Measurements from ENCODE around the gene TMEM17. TPM values are rescaled to one million over a fixed set of nuclear protein-coding genes. Genes with fewer than 3 reads are reported as not detected.

TMEM17 gene
- total and polyA plus RNA-seq, 10 donors, result 0.22 to 2.6 (median 0.69) TPM; not detected in 1

GRCh38 chr2:62462211-62462610 is 43.8 kb downstream of the TMEM17 start:
- DNase-seq, result no peak
- no peak overlapping the region for H3K27ac ChIP-seq
- H3K4me3 ChIP-seq, result no peak overlapping the region
- no peaks in the 10 kb centered on the region for H3K36me3 ChIP-seq
- intact Hi-C loops (cut with DNase I; ENCODE audit: low total_unique reads), result no loop called here
- 72 to 93% (median 91%) methylated on average over 2 of the region's 2 CpGs for WGBS, 5 donors
- TF ChIP-seq POLR2A (IDR thresholded peaks at IDR 0.05) (no peak), CTCF (IDR thresholded peaks at IDR 0.05 in 8 of 11, conservative IDR thresholded peaks at IDR 0.05 in 3 of 11) (no peak), POLR2AphosphoS5 (IDR thresholded peaks at IDR 0.05) (no peak)
- peaks cover 0 to 6% (median 0%) of the 10 kb centered on the region in 7 donors for H3K27me3 ChIP-seq (replicated peaks in 1 of 7)
- no peaks in the 10 kb centered on the region for H3K9me3 ChIP-seq
- H3K4me1 ChIP-seq, result peaks cover 0 to 6% (median 4%) of the 10 kb centered on the region in 6 donors

GRCh38 chr2:62461707-62462106 is 44.3 kb downstream of the TMEM17 start:
- Histone ChIP-seq H3K4me1 (peaks cover 2 to 11% (median 9%) of the 10 kb centered on the region in 6 donors), H3K9me3 (no peaks in the 10 kb centered on the region), H3K4me3 (no peak overlapping the region), H3K27me3 (replicated peaks in 1 of 7) (peaks cover 0 to 12% (median 0%) of the 10 kb centered on the region in 7 donors), H3K27ac (no peak overlapping the region), H3K36me3 (no peaks in the 10 kb centered on the region)
- no peak for DNase-seq
- 86 to 100% (median 91%) methylated on average over 3 to 4 of the region's 4 CpGs for WGBS, 5 donors
- intact Hi-C loops (cut with DNase I; ENCODE audit: low total_unique reads), result no loop called here
- TF ChIP-seq CTCF (IDR thresholded peaks at IDR 0.05 in 8 of 11, conservative IDR thresholded peaks at IDR 0.05 in 3 of 11), result no peak
- TF ChIP-seq POLR2A (IDR thresholded peaks at IDR 0.05), result no peak
- TF ChIP-seq POLR2AphosphoS5 (IDR thresholded peaks at IDR 0.05), result no peak

- H3K27ac ChIP-seq, result no peak overlapping the region
- H3K27me3 ChIP-seq (replicated peaks in 1 of 7), result peaks cover 0 to 17% (median 0%) of the 10 kb centered on the region in 7 donors
- no peak overlapping the region for H3K4me3 ChIP-seq
- DNase-seq, result no peak
- intact Hi-C loops (cut with DNase I; ENCODE audit: low total_unique reads), result no loop called here
- H3K9me3 ChIP-seq, result no peaks in the 10 kb centered on the region
- peaks cover 4 to 14% (median 12%) of the 10 kb centered on the region in 6 donors for H3K4me1 ChIP-seq
- TF ChIP-seq CTCF (IDR thresholded peaks at IDR 0.05 in 8 of 11, conservative IDR thresholded peaks at IDR 0.05 in 3 of 11) (no peak), POLR2A (IDR thresholded peaks at IDR 0.05) (no peak), POLR2AphosphoS5 (IDR thresholded peaks at IDR 0.05) (no peak)
- WGBS, 5 donors, result 80 to 89% (median 86%) methylated on average over 4 of the region's 4 CpGs
- no peaks in the 10 kb centered on the region for H3K36me3 ChIP-seq
These were observed 44.9 kb downstream of the TMEM17 start for GRCh38 chr2:62461017-62461553.

- Histone ChIP-seq H3K27ac (no peak overlapping the region), H3K9me3 (no peaks in the 10 kb centered on the region), H3K36me3 (no peaks in the 10 kb centered on the region), H3K27me3 (replicated peaks in 1 of 7) (peaks cover 0 to 17% (median 0%) of the 10 kb centered on the region in 7 donors), H3K4me1 (peaks cover 4 to 14% (median 12%) of the 10 kb centered on the region in 6 donors), H3K4me3 (no peak overlapping the region)
- no peak for DNase-seq
- intact Hi-C loops (cut with DNase I; ENCODE audit: low total_unique reads), result no loop called here
- TF ChIP-seq POLR2AphosphoS5 (IDR thresholded peaks at IDR 0.05) (no peak), POLR2A (IDR thresholded peaks at IDR 0.05) (no peak), CTCF (IDR thresholded peaks at IDR 0.05 in 8 of 11, conservative IDR thresholded peaks at IDR 0.05 in 3 of 11) (no peak)
- 85 to 87% (median 87%) methylated on average over 5 of the region's 5 CpGs for WGBS, 5 donors
These were observed 45.8 kb downstream of the TMEM17 start for GRCh38 chr2:62460175-62460574.

Measured in spleen (tissue), 11 donors.